IPS-NIHi7 (cell line): Measurements from ENCODE around the gene NUP37.
A peak's percentile ranks its signal among the peaks of the same experiment; 100 is the strongest.
"Not testable (repeated sequence)": the region's sequence is repeated elsewhere in the genome, so short reads cannot be mapped to it uniquely, and the experiment has no call there.

Experiments
- DNase-seq: peaks from one replicate; pipeline ENCODE4 v3.0.0; 2012; ENCODE audit warnings: mixed read lengths; ENCODE audit errors: extremely low spot score

Gene NUP37

GRCh38 chr12:102093319-102093718, 26.6 kb downstream of the NUP37 start:
- no peak for DNase-seq

DNA sequence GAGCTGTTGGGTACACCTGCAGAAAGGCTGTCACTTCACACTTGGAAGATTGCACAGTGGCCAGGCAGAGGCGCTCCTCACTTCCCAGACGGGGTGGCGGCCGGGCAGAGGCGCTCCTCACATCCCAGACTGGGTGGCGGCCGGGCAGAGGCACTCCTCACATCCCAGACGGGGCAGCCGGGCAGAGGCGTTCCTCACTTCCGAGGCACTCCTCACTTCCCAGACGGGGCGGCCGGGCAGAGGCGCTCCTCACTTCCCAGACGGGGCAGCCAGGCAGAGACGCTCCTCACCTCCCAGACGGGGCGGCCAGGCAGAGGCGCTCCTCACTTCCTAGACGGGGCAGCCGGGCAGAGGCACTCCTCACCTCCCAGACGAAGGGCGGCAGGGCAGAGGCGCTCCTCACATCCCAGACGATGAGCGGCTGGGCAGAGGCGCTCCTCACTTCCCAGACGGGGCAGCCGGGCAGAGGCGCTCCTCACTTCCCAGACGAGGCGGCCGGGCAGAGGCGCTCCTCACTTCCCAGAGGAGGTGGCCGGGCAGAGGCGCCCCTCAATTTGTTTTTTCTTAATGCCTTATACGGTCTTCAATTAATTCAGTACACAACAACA, 30.6 kb downstream of the NUP37 start:
- not testable (repeated sequence) for DNase-seq

- no peak for DNase-seq
These were observed 39.1 kb downstream of the NUP37 start for GRCh38 chr12:102080842-102081241.

- not testable (repeated sequence) for DNase-seq
These were observed 47.8 kb downstream of the NUP37 start for GRCh38 chr12:102072092-102072491.

DNA sequence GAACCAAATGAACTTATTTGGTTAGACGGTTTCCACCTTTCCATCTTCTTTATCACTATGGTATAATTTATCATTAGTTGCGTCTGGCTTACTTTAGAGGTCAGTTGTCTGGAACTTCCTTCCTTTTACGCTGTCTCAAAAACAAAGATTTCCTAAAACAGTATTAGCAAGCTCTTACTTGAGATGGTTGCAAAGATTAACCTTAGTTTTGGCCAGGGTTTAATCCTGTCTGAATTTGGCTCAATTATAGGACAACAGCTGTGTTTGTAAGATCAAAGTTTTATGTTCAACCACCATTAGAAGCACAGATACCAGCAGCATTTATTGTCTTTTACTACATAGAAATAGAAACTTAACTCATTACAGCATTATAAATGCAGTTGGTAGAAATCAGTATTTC, 50.2 kb downstream of the NUP37 start:
- DNase-seq, result no peak

GRCh38 chr12:102067574-102068258, 52.2 kb downstream of the NUP37 start:
- no peak for DNase-seq

DNA sequence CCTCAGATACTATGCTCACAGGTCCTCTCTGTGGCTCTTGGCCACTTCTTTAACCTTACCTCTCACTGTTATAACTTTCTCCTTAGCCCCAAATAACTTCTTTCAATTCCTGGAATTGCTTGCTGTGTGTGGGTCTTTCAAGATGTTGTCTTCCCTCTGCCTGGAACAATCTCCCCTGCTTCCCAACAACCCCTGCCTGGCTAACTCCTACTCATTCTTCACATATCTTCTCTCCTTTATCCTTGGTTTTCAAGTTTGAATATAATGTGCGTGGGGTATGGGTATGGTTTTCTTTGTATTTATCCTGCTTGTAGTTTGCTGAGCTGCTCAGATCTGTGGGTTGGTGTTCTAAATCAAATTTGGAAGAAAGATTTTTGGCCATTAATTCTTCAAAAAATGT, 55.4 kb downstream of the NUP37 start:
- DNase-seq, result no peak

DNA sequence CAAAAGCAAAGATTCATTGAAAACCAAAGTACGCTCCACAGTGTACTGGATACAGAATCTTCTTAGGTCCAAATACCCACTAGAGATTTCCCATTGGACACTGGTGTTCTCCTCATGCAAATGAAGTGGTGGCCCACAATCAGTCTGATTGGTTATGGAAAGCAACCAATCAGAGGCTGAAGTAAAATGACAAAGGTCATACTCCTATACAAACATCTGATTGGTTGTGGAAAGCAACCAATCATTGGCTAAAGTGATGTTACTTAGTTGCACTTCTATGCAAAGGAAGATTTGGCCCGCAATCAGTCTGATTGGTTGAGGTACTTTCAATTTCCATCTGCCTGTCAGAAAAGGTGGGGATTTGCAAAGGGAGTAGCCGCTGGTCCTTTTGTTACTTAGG, 56.8 kb downstream of the NUP37 start:
- DNase-seq, result no peak

DNA sequence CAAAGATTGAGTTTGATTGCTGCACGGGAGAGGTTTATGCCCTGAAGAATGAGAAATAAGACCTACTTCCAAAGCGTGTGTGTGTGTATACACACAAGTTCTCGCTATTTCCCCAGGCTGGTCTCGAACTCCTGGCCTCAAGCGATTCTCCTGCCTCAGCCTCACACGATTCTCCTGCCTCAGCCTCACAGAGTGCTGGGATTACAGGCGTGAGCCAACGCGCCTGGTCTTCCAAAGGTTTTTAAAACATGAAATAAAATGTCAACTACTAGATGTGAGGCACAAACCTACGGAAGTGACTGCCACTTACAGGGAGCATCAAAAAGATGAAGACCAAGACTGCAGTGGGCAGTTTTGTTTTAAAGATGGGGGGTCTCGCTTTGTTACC, 57.5 kb downstream of the NUP37 start:
- no peak for DNase-seq

DNA sequence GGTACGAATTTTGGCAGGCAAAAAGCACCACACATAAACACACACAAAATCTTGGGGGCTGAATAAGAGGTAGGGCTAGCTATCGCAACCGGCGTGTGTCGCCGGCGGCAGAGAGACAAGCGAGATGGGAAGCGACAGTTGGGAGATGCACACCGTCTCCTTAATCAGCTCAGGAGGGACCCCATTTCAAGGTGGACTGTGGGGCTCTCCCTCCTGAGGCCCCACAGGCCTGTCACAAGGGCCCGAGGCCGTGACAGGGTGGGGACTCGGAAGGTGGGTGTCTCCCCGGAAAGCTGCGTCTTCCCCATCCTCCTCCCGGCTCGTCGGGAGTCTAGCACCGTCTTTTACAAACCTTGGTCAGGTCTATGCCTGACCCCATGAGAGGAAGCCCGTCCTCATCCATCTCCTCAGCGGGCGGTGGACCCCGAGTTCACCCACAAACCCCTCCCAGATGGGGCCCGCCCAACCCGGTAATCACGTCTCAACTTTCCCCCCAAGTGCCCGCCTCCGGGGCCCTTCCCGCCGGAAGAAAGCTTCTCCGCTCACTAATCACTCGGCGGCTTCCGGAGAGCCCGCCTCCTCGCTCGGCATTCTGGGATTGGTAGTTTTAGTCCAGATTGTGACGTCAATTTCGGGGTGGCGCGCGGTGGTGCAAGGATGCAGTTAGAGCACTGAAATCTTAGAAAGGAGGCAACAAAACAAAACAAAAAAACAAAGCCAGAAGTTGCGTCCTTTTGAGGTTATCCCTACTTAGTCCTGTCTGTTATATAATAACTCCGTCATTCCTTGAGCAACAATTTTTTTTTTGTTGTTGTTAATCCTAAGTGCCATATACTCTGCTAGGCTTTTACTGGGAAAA, 58.1 kb downstream of the NUP37 start, which contains the start of gene WASHC3:
WASHC3 (minus strand) TSS at position 432 of the 859 bp plus-strand sequence; CDS start at position 403, 29 bp downstream.
- DNase-seq, result peak; percentile 92

GRCh38 chr12:102061096-102061559, 58.8 kb downstream of the NUP37 start:
- no peak for DNase-seq

GRCh38 chr12:102059343-102059742, 60.6 kb downstream of the NUP37 start:
- no peak for DNase-seq

DNA sequence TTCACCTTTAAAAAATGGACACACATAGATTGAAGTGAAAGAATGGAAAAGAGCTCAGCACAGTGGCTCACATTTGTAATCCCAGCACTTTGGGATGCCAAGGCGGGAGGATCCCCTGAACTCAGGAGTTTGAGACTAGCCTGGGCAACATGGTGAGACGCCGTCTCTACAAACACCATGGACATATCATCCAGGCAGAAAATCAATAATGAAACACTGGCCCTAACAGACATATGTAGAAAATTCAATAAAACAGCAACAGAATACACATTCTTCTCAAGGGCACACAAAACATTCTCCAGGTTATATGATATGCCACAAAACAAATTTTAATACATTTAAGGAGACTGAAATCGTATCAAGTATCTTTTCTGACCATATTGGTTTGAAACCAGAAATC, 65.6 kb downstream of the NUP37 start:
- no peak for DNase-seq

DNA sequence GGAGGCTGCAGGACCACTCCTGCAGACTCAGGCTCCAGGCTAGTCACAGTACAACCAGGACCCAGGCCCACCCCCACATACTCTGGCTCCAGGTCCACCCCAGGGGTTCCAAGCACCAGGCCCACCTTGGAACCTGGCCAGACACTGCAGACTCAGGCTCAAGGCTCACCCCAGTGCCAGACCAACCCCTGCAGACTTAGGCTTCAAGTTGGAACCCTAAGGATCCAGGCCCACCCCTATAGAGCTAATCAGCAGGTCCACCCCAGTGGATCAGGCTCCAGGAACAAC, 66.9 kb downstream of the NUP37 start:
- no peak for DNase-seq

DNA sequence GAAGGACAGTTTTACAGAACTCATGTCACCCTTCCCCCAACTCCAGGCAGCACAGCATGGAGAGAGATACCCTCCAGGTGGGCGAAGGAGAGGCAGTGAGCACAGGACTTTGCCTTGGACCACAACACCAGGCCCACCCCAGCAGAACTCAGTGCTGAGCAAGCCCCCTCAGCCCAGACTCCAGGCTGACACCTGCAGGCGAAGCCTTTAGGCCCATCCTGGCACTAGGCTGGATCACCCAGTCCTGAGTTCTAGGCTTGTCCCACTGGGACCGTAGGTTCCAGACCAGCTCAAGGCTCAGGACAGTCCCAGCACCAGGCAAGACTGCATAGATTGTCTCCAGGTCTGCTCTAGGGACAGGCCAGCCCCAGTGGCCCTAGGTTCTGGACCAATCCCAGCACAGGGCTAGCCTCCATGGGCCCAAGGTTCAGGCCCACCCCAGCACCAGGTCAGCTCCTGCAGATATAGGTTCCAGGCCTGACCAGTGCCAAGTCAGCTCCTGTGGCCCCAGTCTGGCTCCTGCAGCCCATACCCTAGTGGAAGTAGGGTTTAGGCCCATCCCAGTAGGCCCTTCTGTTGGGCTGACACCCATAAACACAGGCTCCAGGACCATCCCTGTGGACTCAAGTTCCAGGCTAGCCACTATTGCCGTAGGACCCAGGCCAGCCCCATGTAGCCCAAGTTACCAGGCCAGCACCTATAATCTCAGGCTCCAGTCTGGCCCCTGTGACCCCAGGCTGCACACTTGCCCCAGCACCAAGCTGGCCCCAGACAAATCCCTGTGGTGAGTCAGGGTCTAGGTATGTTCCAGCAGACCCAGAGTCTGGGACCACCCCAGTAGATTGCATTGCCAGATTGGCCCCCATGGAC, 67.5 kb downstream of the NUP37 start:
- DNase-seq, result peak; percentile 14

- DNase-seq, result no peak
These were observed 68.4 kb downstream of the NUP37 start for GRCh38 chr12:102051431-102051965.

- DNase-seq, result no peak
These were observed 69.1 kb downstream of the NUP37 start for GRCh38 chr12:102050660-102051430.

- no peak for DNase-seq
These were observed 76.0 kb downstream of the NUP37 start for GRCh38 chr12:102043928-102044327.

- DNase-seq, result no peak
These were observed 85.7 kb downstream of the NUP37 start for GRCh38 chr12:102033991-102034745.

- no peak for DNase-seq
These were observed 88.1 kb downstream of the NUP37 start for GRCh38 chr12:102031852-102032251.
